Activated naive CD4-positive, alpha-beta T cell treated with anti-CD3 and anti-CD28 coated beads for 36 hours (primary cell): ENCODE data around the gene NCCRP1. TPM values are rescaled to one million over a fixed set of nuclear protein-coding genes. Genes with fewer than 3 reads are reported as not detected.
"Not testable (repeated sequence)": the region's sequence is repeated elsewhere in the genome, so short reads cannot be mapped to it uniquely, and the experiment has no call there.

ENCODE experiments used
- CTCF ChIA-PET: fragments of 350-600 bp; sonication (Branson Sonifier 250); formaldehyde crosslinking; loops from one replicate; lab custom pipeline; 2021; ENCODE audit warnings: antibody characterized with exemption; lab: Charles Lee
- DNase-seq: peaks from one replicate; pipeline ENCODE4 v3.0.0-alpha.2; 2020
- H3K27ac Mint-ChIP-seq: one replicate; pipeline ENCODE4 v1.8.0; 2021; ENCODE audit warnings: mild to moderate bottlenecking, mixed read lengths
- H3K27me3 Mint-ChIP-seq: one replicate; pipeline ENCODE4 v1.8.0; 2021; ENCODE audit warnings: low read depth, mixed read lengths
- H3K36me3 Mint-ChIP-seq: one replicate; pipeline ENCODE4 v1.8.0; 2021; ENCODE audit warnings: low read depth, mixed read lengths
- H3K4me1 Mint-ChIP-seq: one replicate; pipeline ENCODE4 v1.8.0; 2021; ENCODE audit warnings: low read depth, mixed read lengths
- H3K4me3 Mint-ChIP-seq: one replicate; pipeline ENCODE4 v1.8.0; 2021; ENCODE audit warnings: mild to moderate bottlenecking, moderate library complexity, mixed read lengths
- H3K9me3 Mint-ChIP-seq: one replicate; pipeline ENCODE4 v1.8.0; 2021; ENCODE audit warnings: mixed read lengths
- intact Hi-C: fragments of 100-400 bp; cut with micrococcal nuclease; formaldehyde crosslinking; loops from one replicate; pipeline ENCODE4 v1.15.1; 2023
- total RNA-seq, 2 experiments: library from RNA; stranded (reverse); gene quantifications; one replicate each; pipeline ENCODE4 v1.2.3, GENCODE V29; 2021

The NCCRP1 gene
- total RNA-seq, 2 experiments from 2014 or later = not detected

DNA sequence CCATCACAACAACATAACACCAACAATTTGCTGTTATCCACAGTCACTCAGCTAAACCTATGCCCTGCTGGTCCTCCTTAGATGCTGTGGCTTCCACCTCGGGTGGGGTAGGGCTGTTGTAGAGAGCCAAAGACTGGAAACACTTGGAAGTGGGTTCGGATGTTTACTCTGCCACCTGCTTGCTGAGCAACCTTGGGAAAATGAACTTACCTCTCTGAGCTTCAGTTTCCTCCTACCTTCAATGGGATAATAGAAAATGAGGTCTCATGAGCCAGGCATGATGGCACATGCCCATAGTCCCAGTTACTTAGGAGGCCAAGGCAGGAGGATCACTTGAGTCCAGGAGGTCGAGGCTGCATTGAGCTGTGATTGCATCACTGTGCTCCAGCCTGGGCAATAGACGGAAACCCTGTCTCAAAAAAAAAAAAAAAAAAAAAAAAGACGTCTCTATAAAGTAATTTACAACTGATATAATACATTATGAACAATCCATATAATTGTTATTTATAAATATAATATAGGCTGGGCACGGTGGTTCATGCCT is 10.6 kb downstream of the NCCRP1 start:
- no peaks in the 10 kb centered on the region for H3K4me1 Mint-ChIP-seq
- no peak for DNase-seq
- intact Hi-C loops = no loop called here

DNA sequence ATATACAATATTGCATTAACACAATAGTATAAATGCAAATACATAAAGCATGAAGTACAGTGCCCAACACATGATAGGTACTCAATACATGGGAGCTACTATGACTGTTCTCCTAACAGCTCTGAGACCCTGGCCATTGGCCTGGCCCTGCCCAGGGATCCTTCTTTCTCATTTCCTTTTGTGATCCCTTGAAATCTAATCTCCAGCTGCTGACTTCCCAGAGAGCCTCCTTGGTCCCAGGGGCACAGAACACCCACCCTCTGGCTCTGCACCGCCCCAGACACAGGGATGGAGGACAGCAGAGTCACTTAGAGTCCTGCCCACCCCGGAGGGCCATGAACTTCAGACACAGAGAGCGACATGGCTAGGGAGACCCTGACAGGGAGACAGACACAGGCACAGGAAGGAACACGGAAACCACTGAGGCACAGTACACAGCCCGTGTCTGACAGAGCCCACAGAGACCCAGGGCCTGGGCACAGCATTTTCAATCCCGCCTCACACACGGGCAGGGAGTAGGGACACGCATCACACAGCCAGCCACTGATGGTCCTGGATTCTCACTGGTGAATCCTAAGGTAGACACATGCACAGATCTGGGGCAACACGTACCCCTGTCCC is 11.5 kb downstream of the NCCRP1 start:
- H3K4me3 Mint-ChIP-seq = no peak overlapping the region
- no peaks in the 10 kb centered on the region for H3K9me3 Mint-ChIP-seq
- CTCF ChIA-PET = interaction anchor here (0.6 to 0.7 kb wide), 2 partner anchors 82 to 147 kb away, joined by 3 to 4 read pairs; no protein-coding TSS in a partner anchor
- intact Hi-C loops = no loop called here
- no peaks in the 10 kb centered on the region for H3K4me1 Mint-ChIP-seq
- H3K27ac Mint-ChIP-seq = no peak overlapping the region
- H3K36me3 Mint-ChIP-seq = no peaks in the 10 kb centered on the region
- no peak for DNase-seq
- peaks cover 10% of the 10 kb centered on the region for H3K27me3 Mint-ChIP-seq

More for the DNA sequence above, 10.6 kb downstream of the NCCRP1 start:
- H3K27me3 Mint-ChIP-seq = peaks cover 18% of the 10 kb centered on the region
- H3K36me3 Mint-ChIP-seq = no peaks in the 10 kb centered on the region
- no peak overlapping the region for H3K4me3 Mint-ChIP-seq
- no peak overlapping the region for H3K27ac Mint-ChIP-seq
- CTCF ChIA-PET = interaction anchor here (0.7 kb wide), 1 partner anchor 148 kb away, joined by 4 read pairs; no protein-coding TSS in a partner anchor
- no peaks in the 10 kb centered on the region for H3K9me3 Mint-ChIP-seq

DNA sequence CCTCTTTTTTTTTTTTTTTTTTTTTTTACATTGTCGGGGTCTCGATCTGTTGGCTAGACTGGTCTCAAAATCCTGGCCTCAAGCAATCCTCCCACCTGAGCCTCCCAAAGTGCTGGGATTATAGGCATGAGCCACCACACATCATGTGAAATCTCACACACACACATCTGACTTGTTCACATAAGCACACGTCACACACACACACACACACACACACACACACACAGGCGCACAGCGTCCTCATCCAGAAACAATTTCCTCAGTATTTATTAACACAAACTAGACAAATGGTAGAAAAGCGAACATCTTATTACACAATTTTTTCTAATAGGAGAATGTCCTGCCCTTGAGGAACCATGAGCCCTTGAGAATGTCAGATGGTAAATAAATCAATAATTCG is 12.4 kb downstream of the NCCRP1 start:
- Mint-ChIP-seq H3K27me3 (peaks cover 5% of the 10 kb centered on the region), H3K4me3 (no peak overlapping the region), H3K36me3 (no peaks in the 10 kb centered on the region), H3K4me1 (no peaks in the 10 kb centered on the region), H3K27ac (no peak overlapping the region), H3K9me3 (no peaks in the 10 kb centered on the region)
- CTCF ChIA-PET = no interaction called here
- intact Hi-C loops = no loop called here
- DNase-seq = no peak

DNA sequence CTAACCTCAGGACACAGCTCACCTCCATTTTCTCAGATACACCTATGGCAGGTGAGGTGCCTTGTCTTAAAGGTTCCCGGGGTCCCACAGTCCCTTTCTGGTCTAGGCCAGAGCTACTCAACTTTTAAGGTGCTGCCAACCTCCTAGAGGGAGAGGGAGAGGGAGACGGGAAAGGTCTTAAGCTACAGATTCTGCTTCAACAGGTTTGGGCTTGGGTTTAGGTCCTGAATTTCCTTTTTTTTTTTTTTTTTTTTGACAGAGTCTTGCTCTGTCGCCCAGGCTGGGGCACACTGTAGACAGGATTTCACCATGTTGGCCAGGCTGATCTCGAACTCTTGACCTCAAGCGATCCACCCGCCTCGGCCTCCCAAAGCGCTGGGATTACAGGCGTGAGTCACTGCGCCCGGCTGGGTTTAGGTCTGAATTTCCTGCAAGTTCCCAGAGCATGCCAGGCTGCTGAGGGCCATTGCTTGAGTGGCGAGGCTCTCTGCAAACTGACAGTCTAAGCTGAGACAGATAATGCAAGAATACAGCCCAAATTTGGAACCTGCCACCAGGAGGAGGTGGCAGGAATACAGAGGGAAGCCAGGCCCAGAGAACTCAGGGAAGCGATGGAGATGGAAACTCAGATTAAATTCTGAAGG is 15.1 kb downstream of the NCCRP1 start:
- Mint-ChIP-seq H3K4me3 (no peak overlapping the region), H3K9me3 (no peaks in the 10 kb centered on the region), H3K4me1 (no peaks in the 10 kb centered on the region), H3K27ac (no peak overlapping the region), H3K36me3 (no peaks in the 10 kb centered on the region), H3K27me3 (no peaks in the 10 kb centered on the region)
- CTCF ChIA-PET = interaction anchor here (0.8 to 1.7 kb wide), 6 partner anchors 87 to 124 kb away, joined by 3 to 7 read pairs (median 4); partner anchors contain the start of genes GMFG and PAK4
- no peak for DNase-seq
- intact Hi-C loops = loop anchor here (1.0 to 10.0 kb wide), 4 partner anchors 117 to 323 kb away; partner anchors contain the start of genes EID2B and PLEKHG2

DNA sequence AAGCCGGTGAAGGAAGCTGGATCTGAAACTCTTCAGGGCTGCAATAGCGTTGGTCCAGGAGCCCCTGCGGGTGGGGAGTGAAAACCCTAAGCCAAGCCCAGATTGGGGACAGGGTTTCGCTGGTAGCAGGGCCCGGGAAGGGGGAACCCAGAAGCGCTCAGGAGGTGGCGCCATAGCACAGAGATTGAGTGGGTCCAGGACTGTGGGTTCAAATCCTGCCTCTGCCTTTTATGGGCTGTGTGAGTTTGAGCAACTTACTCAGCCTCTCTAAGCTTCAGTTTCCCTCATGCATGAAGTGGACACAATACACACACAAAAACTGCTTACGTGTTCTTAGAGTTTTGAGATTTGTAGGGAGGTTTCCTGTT is 15.6 kb downstream of the NCCRP1 start:
- Mint-ChIP-seq H3K4me3 (no peak overlapping the region), H3K4me1 (no peaks in the 10 kb centered on the region)
- intact Hi-C loops = loop anchor here (1.0 to 10.0 kb wide), 4 partner anchors 116 to 322 kb away; partner anchors contain the start of genes EID2B and PLEKHG2

DNA sequence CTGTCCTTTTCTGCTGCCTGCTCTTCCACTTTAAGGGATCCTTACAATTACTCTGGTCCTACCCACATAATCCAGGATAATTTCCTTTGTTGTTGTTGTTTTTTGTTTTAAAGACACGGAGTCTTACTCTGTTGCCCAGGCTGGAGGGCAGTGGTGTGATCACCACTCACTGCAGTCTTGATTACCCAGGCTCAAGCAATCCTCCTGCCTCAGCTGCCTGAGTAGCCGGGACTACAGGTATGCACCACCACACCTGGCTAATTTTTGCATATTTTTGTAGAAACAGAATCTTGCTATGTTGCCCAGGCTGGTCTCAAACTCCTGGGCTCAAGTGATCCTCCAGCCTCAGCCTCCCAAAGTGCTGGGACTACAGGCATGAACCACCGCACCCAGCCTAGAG is 18.6 kb downstream of the NCCRP1 start:
- not testable (repeated sequence) for H3K27me3 Mint-ChIP-seq, H3K9me3 Mint-ChIP-seq, H3K36me3 Mint-ChIP-seq, H3K4me3 Mint-ChIP-seq, H3K27ac Mint-ChIP-seq, DNase-seq, H3K4me1 Mint-ChIP-seq
- intact Hi-C loops = loop anchor here (10.0 kb wide), 1 partner anchor 319 kb away; the partner anchor contains the start of gene EID2B
- CTCF ChIA-PET = interaction anchor here (2.2 kb wide), 1 partner anchor 113 kb away, joined by 13 read pairs; no protein-coding TSS in a partner anchor

More for the DNA sequence above, 15.6 kb downstream of the NCCRP1 start:
- peak; percentile 84 for DNase-seq
- peaks cover 2% of the 10 kb centered on the region for H3K27me3 Mint-ChIP-seq
- CTCF ChIA-PET = interaction anchor here (0.8 to 1.7 kb wide), 7 partner anchors 87 to 124 kb away, joined by 3 to 7 read pairs (median 4); partner anchors contain the start of genes GMFG and PAK4
- no peaks in the 10 kb centered on the region for H3K36me3 Mint-ChIP-seq
- H3K27ac Mint-ChIP-seq = no peak overlapping the region
- no peaks in the 10 kb centered on the region for H3K9me3 Mint-ChIP-seq

DNA sequence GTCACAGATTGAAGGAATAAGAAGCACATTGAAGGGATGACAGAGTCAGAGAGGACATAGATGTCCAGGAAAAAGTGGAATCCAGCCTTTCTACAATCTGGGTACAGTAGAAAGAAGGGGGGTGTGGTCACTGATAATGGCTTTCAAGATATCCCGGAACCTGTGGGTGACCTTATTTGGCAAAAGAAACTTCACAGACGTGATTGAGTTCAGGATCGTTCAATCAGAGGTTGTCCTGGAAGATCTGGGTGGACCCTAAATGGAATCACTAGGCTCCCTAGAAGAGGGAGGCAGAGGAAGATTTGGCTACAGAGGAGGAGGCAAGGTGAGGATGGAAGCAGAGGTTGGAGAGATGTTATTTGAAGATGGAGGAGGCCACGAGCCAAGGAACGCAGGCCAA is 20.3 kb downstream of the NCCRP1 start:
- H3K4me3 Mint-ChIP-seq = no peak overlapping the region
- H3K36me3 Mint-ChIP-seq = no peaks in the 10 kb centered on the region
- H3K27me3 Mint-ChIP-seq = peaks cover 7% of the 10 kb centered on the region
- no peak overlapping the region for H3K27ac Mint-ChIP-seq
- CTCF ChIA-PET = interaction anchor here (1.0 to 1.6 kb wide), 3 partner anchors 14 to 111 kb away, joined by 3 to 6 read pairs (median 4); no protein-coding TSS in a partner anchor
- intact Hi-C loops = loop anchor here (10.0 kb wide), 1 partner anchor 318 kb away; the partner anchor contains the start of gene EID2B
- no peaks in the 10 kb centered on the region for H3K4me1 Mint-ChIP-seq
- no peak for DNase-seq
- no peaks in the 10 kb centered on the region for H3K9me3 Mint-ChIP-seq

DNA sequence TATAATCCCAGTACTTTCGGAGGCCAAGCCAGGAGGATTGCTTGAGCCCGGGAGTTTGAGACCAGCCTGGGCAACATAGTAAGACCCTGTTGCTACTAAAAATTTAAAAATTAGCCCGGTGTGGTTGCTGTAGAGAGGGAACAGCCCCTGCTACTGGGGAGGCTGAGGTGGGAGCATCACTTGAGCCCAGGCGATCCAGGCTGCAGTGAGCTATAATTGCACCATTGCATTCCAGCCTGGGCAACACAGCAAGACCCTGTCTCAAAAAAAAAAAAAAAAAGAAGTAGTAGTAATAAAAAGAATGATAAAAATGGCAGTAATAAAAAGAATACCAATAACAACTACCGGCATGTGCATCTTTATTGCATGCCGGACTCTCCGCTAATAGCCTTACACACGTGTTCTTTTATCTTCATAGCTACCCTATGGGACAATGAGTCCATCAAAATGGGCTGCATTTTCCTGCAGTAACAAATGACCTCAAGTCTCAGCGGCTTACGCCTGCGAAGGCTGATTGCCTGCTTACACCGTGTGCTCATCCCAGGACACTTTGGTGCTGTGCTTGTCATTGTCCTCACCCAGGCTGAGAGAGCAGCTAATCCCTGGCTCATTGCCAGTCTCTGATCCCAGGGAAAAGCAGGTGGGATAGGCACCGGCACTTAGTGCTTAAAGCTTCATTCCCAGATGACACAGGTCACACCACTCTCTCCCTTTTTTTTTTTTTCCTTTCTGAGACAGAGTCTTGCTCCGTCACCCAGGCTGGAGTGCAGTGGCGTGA is 21.7 kb downstream of the NCCRP1 start:
- H3K4me1 Mint-ChIP-seq = no peaks in the 10 kb centered on the region
- no peak overlapping the region for H3K27ac Mint-ChIP-seq
- peaks cover 9% of the 10 kb centered on the region for H3K27me3 Mint-ChIP-seq
- no peaks in the 10 kb centered on the region for H3K9me3 Mint-ChIP-seq
- intact Hi-C loops = loop anchor here (10.0 kb wide), 1 partner anchor 316 kb away; the partner anchor contains the start of gene EID2B
- no peak for DNase-seq
- H3K36me3 Mint-ChIP-seq = no peaks in the 10 kb centered on the region
- H3K4me3 Mint-ChIP-seq = no peak overlapping the region
- CTCF ChIA-PET = interaction anchor here (0.6 to 1.2 kb wide), 2 partner anchors 19 to 259 kb away, joined by 3 to 4 read pairs; no protein-coding TSS in a partner anchor

DNA sequence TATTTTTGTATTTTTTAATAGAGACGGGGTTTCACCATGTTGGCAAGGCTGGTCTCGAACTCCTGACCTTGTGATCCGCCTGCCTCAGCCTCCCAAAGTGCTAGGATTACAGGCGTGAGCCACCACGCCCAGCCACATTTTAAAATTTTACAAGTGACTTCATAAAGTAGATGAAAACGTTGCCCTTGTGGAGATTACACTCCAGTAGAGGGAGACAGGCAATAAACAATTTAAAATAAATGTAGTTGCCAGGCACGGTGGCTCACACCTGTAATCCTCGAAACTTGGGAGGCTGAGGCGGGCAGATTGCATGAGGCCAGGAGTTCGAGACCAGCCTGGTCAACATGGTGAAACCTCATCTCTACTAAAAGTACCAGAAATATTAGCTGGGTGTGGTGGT is 22.3 kb downstream of the NCCRP1 start:
- DNase-seq, H3K4me3 Mint-ChIP-seq, H3K4me1 Mint-ChIP-seq, H3K36me3 Mint-ChIP-seq, H3K27ac Mint-ChIP-seq, H3K9me3 Mint-ChIP-seq: not testable (repeated sequence)
- peaks cover 13% of the 10 kb centered on the region for H3K27me3 Mint-ChIP-seq
- CTCF ChIA-PET = interaction anchor here (0.6 to 1.2 kb wide), 2 partner anchors 19 to 260 kb away, joined by 3 to 4 read pairs; no protein-coding TSS in a partner anchor
- intact Hi-C loops = loop anchor here (10.0 kb wide), 1 partner anchor 316 kb away; the partner anchor contains the start of gene EID2B

DNA sequence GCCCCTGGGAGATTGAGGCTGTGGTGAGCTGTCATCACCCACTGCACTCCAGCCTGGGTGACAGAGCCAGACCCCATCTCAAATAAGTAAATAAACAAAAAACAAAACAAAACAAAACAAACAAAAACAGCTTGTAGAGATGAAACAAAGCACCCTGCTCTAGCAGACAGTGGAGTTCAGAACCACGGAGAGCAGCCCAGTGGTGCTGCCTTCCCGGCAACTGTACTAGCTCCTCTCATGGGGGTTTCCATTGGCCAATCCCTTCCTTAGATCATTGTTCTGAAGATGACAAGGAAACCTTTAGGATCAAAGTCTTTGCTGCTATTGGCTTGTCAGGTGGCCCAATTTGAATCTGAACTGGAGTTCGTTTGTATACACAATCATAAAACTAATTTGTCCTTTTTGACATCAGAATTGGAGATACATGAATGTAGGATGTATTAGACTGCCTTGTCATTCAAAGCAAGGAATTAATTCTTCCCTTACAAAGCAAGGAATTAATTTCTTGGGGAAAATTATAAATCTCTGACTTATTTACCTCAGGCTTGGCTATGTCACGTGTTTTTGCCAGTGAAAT is 27.0 kb downstream of the NCCRP1 start:
- Mint-ChIP-seq H3K27ac (no peak overlapping the region), H3K9me3 (no peaks in the 10 kb centered on the region), H3K36me3 (no peaks in the 10 kb centered on the region), H3K4me1 (no peaks in the 10 kb centered on the region), H3K4me3 (no peak overlapping the region), H3K27me3 (peaks cover 10% of the 10 kb centered on the region)
- CTCF ChIA-PET = interaction anchor here (0.6 kb wide), 1 partner anchor 335 kb away, joined by 3 read pairs; no protein-coding TSS in a partner anchor
- intact Hi-C loops = no loop called here
- DNase-seq = peak; percentile 57

DNA sequence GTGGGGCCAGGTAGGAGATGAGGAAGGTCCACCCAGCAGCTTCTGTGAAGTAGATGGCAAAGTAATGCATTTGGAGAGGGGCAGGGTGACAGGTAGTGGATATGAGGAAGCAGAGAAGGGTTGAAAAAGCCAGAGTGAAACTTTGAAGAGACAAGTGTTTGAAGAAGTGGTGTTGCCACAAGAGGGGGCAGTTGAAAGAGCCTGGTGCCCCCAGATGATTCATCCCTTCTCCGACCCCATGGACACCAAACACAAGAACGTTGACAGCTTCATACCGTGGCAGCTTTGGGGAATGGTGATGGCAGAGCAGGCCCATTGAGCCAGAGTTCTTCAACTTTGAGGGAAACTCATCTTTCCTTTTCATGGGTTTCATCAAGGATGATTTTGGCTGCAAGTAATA is 28.1 kb downstream of the NCCRP1 start:
- CTCF ChIA-PET = no interaction called here
- no peak for DNase-seq
- Mint-ChIP-seq H3K27me3 (peaks cover 8% of the 10 kb centered on the region), H3K9me3 (no peaks in the 10 kb centered on the region), H3K27ac (no peak overlapping the region), H3K4me3 (no peak overlapping the region), H3K36me3 (no peaks in the 10 kb centered on the region), H3K4me1 (no peaks in the 10 kb centered on the region)
- intact Hi-C loops = no loop called here
